H1 (cell line): ENCODE measurements around the gene AAMP. TPM values are rescaled to one million over a fixed set of nuclear protein-coding genes. Genes with fewer than 3 reads are reported as not detected.

Experiments used
- CTCF ChIA-PET: fragments of 300-600 bp; sonication (Branson Sonifier 250); formaldehyde crosslinking; loops from one replicate; lab custom pipeline; 2021; ENCODE audit not compliant: partially characterized antibody; lab: Charles Lee
- POLR2A ChIA-PET: fragments of 300-600 bp; sonication (Branson Sonifier 250); formaldehyde crosslinking; loops from one replicate; lab custom pipeline; 2021; ENCODE audit warnings: inconsistent platforms; ENCODE audit not compliant: partially characterized antibody; lab: Charles Lee
- DNase-seq, 2 experiments: peaks; one replicate each; pipeline versions ENCODE4 v3.0.0 to v3.0.0-alpha.2; 2010 to 2022; ENCODE audit warnings: low spot score in 2 of 2, low read depth in 1 of 2, mixed read lengths in 1 of 2
- FAIRE-seq: peaks from 2 replicates; lab custom pipeline; 2011; peaks lifted over from hg19 to GRCh38; lab: Jason Lieb, UNC
- H2AFZ ChIP-seq: 2 replicates; pipeline ENCODE4 v1.8.1; 2012; ENCODE audit warnings: low read length, inconsistent platforms
- H2AK5ac ChIP-seq: 2 replicates; pipeline ENCODE4 v1.6.1; 2013; ENCODE audit warnings: low read depth, low read length
- H2BK120ac ChIP-seq: replicated peaks from 2 replicates; pipeline ENCODE3; 2013; ENCODE audit warnings: low read depth, low read length, inconsistent platforms
- H2BK12ac ChIP-seq: 2 replicates; pipeline ENCODE4 v1.6.1; 2013; ENCODE audit warnings: low read depth, low read length
- H2BK15ac ChIP-seq: 2 replicates; pipeline ENCODE4 v1.6.1; 2013; ENCODE audit warnings: low read length
- H2BK20ac ChIP-seq: 2 replicates; pipeline ENCODE4 v1.6.1; 2013; ENCODE audit warnings: low read length
- H2BK5ac ChIP-seq: 2 replicates; pipeline ENCODE4 v1.6.1; 2013; ENCODE audit warnings: low read depth, low read length
- H3K14ac ChIP-seq: 2 replicates; pipeline ENCODE4 v1.6.1; 2013; ENCODE audit warnings: inconsistent platforms; ENCODE audit not compliant: insufficient read length
- H3K18ac ChIP-seq: 2 replicates; pipeline ENCODE4 v1.6.1; 2013; ENCODE audit warnings: low read length; ENCODE audit errors: extremely low read depth
- H3K23ac ChIP-seq: 2 replicates; pipeline ENCODE4 v1.6.1; 2013; ENCODE audit warnings: inconsistent platforms; ENCODE audit not compliant: insufficient read length
- H3K23me2 ChIP-seq: 2 replicates; pipeline ENCODE4 v1.6.1; 2013; ENCODE audit warnings: low read depth, low read length
- H3K27ac ChIP-seq: 2 replicates; pipeline ENCODE4 v1.6.1; 2011; ENCODE audit warnings: low read depth, low read length, inconsistent platforms
- H3K27me3 ChIP-seq, 4 experiments: replicated peaks in 1 of 4; 1 replicate in 1 of 4; 2 replicates in 3 of 4; pipeline versions ENCODE4 v1.6.1 to v1.8.1; 2011 to 2013; ENCODE audit warnings: low read length in 3 of 4, mild to moderate bottlenecking in 3 of 4, inconsistent platforms in 2 of 4, mixed read lengths in 2 of 4, moderate library complexity in 1 of 4; ENCODE audit not compliant: control insufficient read depth in 3 of 4, insufficient read depth in 3 of 4; ENCODE audit errors: extremely low read depth in 1 of 4
- H3K36me3 ChIP-seq, 4 experiments: 2 replicates each; pipeline versions ENCODE4 v1.6.1 to v1.8.1; 2011 to 2013; ENCODE audit warnings: mild to moderate bottlenecking in 4 of 4, low read length in 3 of 4, moderate library complexity in 2 of 4, control low read depth in 1 of 4, inconsistent platforms in 1 of 4; ENCODE audit not compliant: insufficient read depth in 4 of 4, control insufficient read depth in 2 of 4
- H3K4ac ChIP-seq: replicated peaks from 2 replicates; pipeline ENCODE3; 2013; ENCODE audit warnings: low read length, low read depth, mixed read lengths, inconsistent platforms; ENCODE audit not compliant: insufficient read length
- H3K4me1 ChIP-seq, 4 experiments: replicated peaks in 1 of 4; 1 replicate in 1 of 4; 2 replicates in 3 of 4; pipeline versions ENCODE4 v1.6.1 to v1.8.1; 2011 to 2013; ENCODE audit warnings: low read length in 3 of 4, inconsistent platforms in 2 of 4, mixed read lengths in 1 of 4; ENCODE audit not compliant: insufficient read depth in 4 of 4, control insufficient read depth in 3 of 4
- H3K4me2 ChIP-seq, 2 experiments: 2 replicates each; pipeline versions ENCODE4 v1.6.1 to v1.8.1; 2011 to 2013; ENCODE audit warnings: low read depth in 2 of 2, low read length in 2 of 2, control low read depth in 1 of 2, inconsistent platforms in 1 of 2, mild to moderate bottlenecking in 1 of 2; ENCODE audit not compliant: insufficient read depth in 1 of 2
- H3K4me3 ChIP-seq, 4 experiments: fragments of 200-600, 300-600 bp in 1 of 4; sonication (generic), shearing (Covaris generic), sonication (Bioruptor Twin) in 1 of 4; 2 replicates each; pipeline versions ENCODE4 v1.5.1 to v1.8.1; 2011 to 2016; ENCODE audit warnings: low read length in 4 of 4, low read depth in 3 of 4, control low read depth in 2 of 4, inconsistent platforms in 2 of 4, mild to moderate bottlenecking in 2 of 4, mixed read lengths in 1 of 4, moderate library complexity in 1 of 4; ENCODE audit not compliant: insufficient read depth in 2 of 4; ENCODE audit errors: extremely low read depth in 1 of 4
- H3K56ac ChIP-seq: replicated peaks from 2 replicates; pipeline ENCODE3; 2013; ENCODE audit warnings: low read depth, mild to moderate bottlenecking, mixed read lengths, low read length, inconsistent platforms; ENCODE audit not compliant: insufficient read length
- H3K79me1 ChIP-seq: 2 replicates; pipeline ENCODE4 v1.6.1; 2013; ENCODE audit warnings: low read depth, low read length, control low read depth
- H3K79me2 ChIP-seq, 2 experiments: 2 replicates each; pipeline versions ENCODE4 v1.6.1 to v1.8.1; 2012 to 2013; ENCODE audit warnings: low read length in 2 of 2, mild to moderate bottlenecking in 2 of 2, inconsistent platforms in 1 of 2; ENCODE audit not compliant: insufficient read depth in 2 of 2, control insufficient read depth in 1 of 2
- H3K9ac ChIP-seq, 4 experiments: replicated peaks in 1 of 4; 1 replicate in 1 of 4; 2 replicates in 3 of 4; pipeline versions ENCODE4 v1.6.1 to v1.8.1; 2011 to 2013; ENCODE audit warnings: low read depth in 3 of 4, low read length in 3 of 4, control low read depth in 2 of 4, mild to moderate bottlenecking in 2 of 4, moderate library complexity in 2 of 4, inconsistent platforms in 1 of 4; ENCODE audit errors: extremely low read depth in 1 of 4
- H3K9me3 ChIP-seq, 2 experiments: 2 replicates each; pipeline versions ENCODE4 v1.6.1 to v1.8.1; 2012 to 2013; ENCODE audit warnings: mild to moderate bottlenecking in 2 of 2, moderate library complexity in 2 of 2, control low read depth in 1 of 2, inconsistent platforms in 1 of 2, low read depth in 1 of 2, low read length in 1 of 2, mixed read lengths in 1 of 2; ENCODE audit not compliant: insufficient read depth in 2 of 2
- H4K20me1 ChIP-seq, 2 experiments: replicated peaks in 1 of 2; 2 replicates each; pipeline versions ENCODE3 to v1.8.1; 2011 to 2013; ENCODE audit warnings: inconsistent platforms in 2 of 2, low read length in 2 of 2, mild to moderate bottlenecking in 1 of 2; ENCODE audit not compliant: insufficient read depth in 2 of 2, control insufficient read depth in 1 of 2
- H4K5ac ChIP-seq: 2 replicates; pipeline ENCODE4 v1.6.1; 2013; ENCODE audit warnings: low read length, low read depth, mixed read lengths, inconsistent platforms; ENCODE audit not compliant: insufficient read length
- H4K8ac ChIP-seq: 2 replicates; pipeline ENCODE4 v1.8.0; 2013; ENCODE audit warnings: mild to moderate bottlenecking, moderate library complexity, low read length, inconsistent platforms; ENCODE audit not compliant: insufficient read depth; ENCODE audit errors: extremely low read depth
- H4K91ac ChIP-seq: replicated peaks from 2 replicates; pipeline ENCODE3; 2013; ENCODE audit warnings: low read length, mixed read lengths, inconsistent platforms; ENCODE audit not compliant: insufficient read length
- BCL11A ChIP-seq, 2 experiments: IDR thresholded peaks; one replicate each; pipeline ENCODE4 v1.6.1; 2011; ENCODE audit warnings: low read depth in 2 of 2, low read length in 2 of 2, mild to moderate bottlenecking in 2 of 2
- KDM4A ChIP-seq: IDR thresholded peaks from one replicate; pipeline ENCODE4 v1.7.1; 2012; ENCODE audit warnings: low read depth, mild to moderate bottlenecking, moderate library complexity, low read length, inconsistent platforms; ENCODE audit not compliant: severe bottlenecking
- ZNF274 ChIP-seq: IDR thresholded peaks from 2 replicates; pipeline ENCODE4 v1.7.0; 2012; ENCODE audit warnings: low read length, borderline replicate concordance; ENCODE audit errors: extremely low read depth
- WGBS, 2 experiments: shearing (Covaris generic) in 1 of 2; methylation state at CpG; one replicate each; pipeline versions ENCODE4 v1.1.6 to v1.1.7; 2013 to 2015; ENCODE audit warnings: low lambda C conversion rate in 2 of 2, mixed read lengths in 2 of 2, inconsistent platforms in 1 of 2, low coverage in 1 of 2, missing lambda C conversion rate in 1 of 2; ENCODE audit not compliant: insufficient replicate concordance in 2 of 2, insufficient coverage in 1 of 2, insufficient read length in 1 of 2; ENCODE audit errors: extremely low coverage in 1 of 2, missing lambda C conversion rate in 1 of 2; 5-methylcytosine and 5-hydroxymethylcytosine counted together
- polyA plus RNA-seq, 7 experiments: library from polyadenylated mRNA; depleted of rRNA in 3 of 7; stranded (reverse) in 5 of 7; unstranded in 2 of 7; fragments of >200 nt in 5 of 7; fragments of 200-250 nt in 2 of 7; gene quantifications; 1 replicate in 5 of 7; 2 replicates in 1 of 7; 4 replicates in 1 of 7; pipeline versions ENCODE4 v1.2.1 to v1.2.3, GENCODE V29; 2011 to 2013; ENCODE audit warnings: missing spikeins in 2 of 7, mixed read lengths in 2 of 7
- total RNA-seq: library from RNA; stranded (reverse); fragmentation: NEBNext Ultra II Directional; extraction: Animal tissue kit (Norgen Biotek cat#: 25700); gene quantifications from 2 replicates; pipeline ENCODE4 v1.2.1, GENCODE V29; 2021

AAMP gene
- total and polyA plus RNA-seq, 2 of the 8 experiments (the other 6 are each of a cell fraction or from before 2014, with no cell fraction given): 119 to 125 TPM

DNA sequence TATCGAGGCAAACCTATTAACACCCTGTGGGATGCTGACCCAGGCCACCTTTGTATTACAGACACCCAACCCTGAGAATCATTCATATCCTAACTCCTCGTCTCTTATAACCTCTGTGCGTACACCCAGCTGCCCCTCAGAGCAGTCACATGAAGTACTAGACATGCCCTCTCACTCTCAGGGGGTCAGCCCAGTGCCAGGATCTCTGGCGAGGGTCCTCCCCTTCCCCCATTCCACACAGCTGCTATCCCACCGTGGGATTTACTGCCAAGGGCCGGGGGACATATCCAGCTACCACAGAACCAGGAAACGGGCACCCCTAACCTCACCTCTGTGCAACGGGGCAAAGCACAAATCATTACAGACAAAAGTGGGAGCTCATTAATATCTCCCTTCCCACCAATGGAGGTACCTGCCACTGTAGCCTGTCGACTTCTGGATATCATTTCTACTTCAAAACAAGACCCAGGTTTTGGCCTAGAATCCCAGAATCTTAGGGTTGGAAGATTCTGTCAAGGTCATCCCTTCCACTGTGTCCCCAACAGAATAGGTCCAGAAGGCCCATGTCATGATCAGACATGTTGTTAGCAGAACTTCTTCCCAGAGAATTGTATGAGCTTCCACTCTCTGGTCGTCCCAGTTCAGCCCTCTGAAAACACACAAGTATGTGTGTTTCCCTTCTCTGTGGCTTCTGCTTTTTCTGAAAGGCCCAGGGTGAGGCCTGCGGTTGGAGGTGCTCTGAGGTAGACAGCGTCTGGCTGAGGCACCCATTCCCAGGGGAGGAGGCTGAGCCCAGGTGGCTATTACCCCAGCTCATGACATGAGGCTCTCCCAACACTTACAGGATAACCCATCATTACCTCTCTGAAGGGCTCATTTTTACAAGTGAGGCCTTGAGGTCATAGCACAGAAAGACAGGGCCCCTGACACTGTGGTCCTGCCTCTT lies 20.7 kb upstream of the AAMP start:
- H3K4me3 ChIP-seq: no peak overlapping the region

More for the DNA sequence above, 20.7 kb upstream of the AAMP start:
- no peaks in the 10 kb centered on the region for H3K27me3 ChIP-seq
- H2BK12ac ChIP-seq: no peak overlapping the region
- 0 out of 2 replicates have a peak, but pooled peaks cover 7% of the 10 kb centered on the region for H3K79me1 ChIP-seq
- no peak overlapping the region for H4K5ac ChIP-seq
- H3K23ac ChIP-seq: no peak overlapping the region
- no peak overlapping the region for H4K8ac ChIP-seq
- H2BK5ac ChIP-seq: no peak overlapping the region
- no peak overlapping the region for H4K91ac ChIP-seq
- H3K23me2 ChIP-seq: peaks cover 5% of the 10 kb centered on the region; the same call in 1 of the 2 replicates
- peaks cover 7 to 14% (median 11%) of the 10 kb centered on the region in 4 experiments; a peak in 6 of 7 replicates for H3K4me1 ChIP-seq
- no peaks in the 10 kb centered on the region for H3K9me3 ChIP-seq
- H3K36me3 ChIP-seq: no peaks in the 10 kb centered on the region
- no peak overlapping the region for H2BK120ac ChIP-seq
- H3K4me2 ChIP-seq: no peak overlapping the region
- H4K20me1 ChIP-seq: no peaks in the 10 kb centered on the region
- no peaks in the 10 kb centered on the region for H3K79me2 ChIP-seq
- 86% methylated on average over 12 of the region's 12 CpGs; no CpG with 5 or more reads in 1 of the 2 experiments for WGBS, 2 experiments
- no peak for FAIRE-seq
- no peak overlapping the region for H3K14ac ChIP-seq
- H3K18ac ChIP-seq: no peak overlapping the region
- ChIA-PET CTCF (interaction anchor here (0.6 to 12.1 kb wide), 11 partner anchors 8 to 380 kb away, joined by 3 to 94 read pairs (median 5); partner anchors contain the start of genes AAMP, CATIP and PNKD), POLR2A (interaction anchor here (0.6 to 1.7 kb wide), 6 partner anchors 8 to 42 kb away, joined by 3 to 4 read pairs (median 3); partner anchors contain the start of genes AAMP and PNKD)
- H3K56ac ChIP-seq: no peak overlapping the region
- H2BK15ac ChIP-seq: no peak overlapping the region
- no peak overlapping the region for H3K4ac ChIP-seq
- H3K27ac ChIP-seq: no peak overlapping the region
- no peak overlapping the region for H3K9ac ChIP-seq
- peak overlapping the region; percentile 9; the same call in 1 of the 2 replicates for H2AK5ac ChIP-seq
- DNase-seq: no peak
- TF ChIP-seq ZNF274: no peak
- no peak for TF ChIP-seq KDM4A
- TF ChIP-seq BCL11A (IDR thresholded peaks at IDR 0.05; ENCODE audit: low read depth in 2 of 2, low read length in 2 of 2): no peak
- TF ChIP-seq, all 59 proteins: peak for 0
- no peak overlapping the region for H2AFZ ChIP-seq
- H2BK20ac ChIP-seq: no peak overlapping the region
